HG02610 (cell line): ENCODE results near the gene ZNF500.
"Not testable (repeated sequence)": the region's sequence is repeated elsewhere in the genome, so short reads cannot be mapped to it uniquely, and the experiment has no call there.

Source experiments
- ATAC-seq: cut with Tn5 transposase; IDR thresholded peaks from one replicate; pipeline ENCODE4 v1.9.1; 2021; ENCODE audit warnings: mild to moderate bottlenecking, moderate library complexity; ENCODE audit not compliant: unreplicated experiment

Gene ZNF500

DNA sequence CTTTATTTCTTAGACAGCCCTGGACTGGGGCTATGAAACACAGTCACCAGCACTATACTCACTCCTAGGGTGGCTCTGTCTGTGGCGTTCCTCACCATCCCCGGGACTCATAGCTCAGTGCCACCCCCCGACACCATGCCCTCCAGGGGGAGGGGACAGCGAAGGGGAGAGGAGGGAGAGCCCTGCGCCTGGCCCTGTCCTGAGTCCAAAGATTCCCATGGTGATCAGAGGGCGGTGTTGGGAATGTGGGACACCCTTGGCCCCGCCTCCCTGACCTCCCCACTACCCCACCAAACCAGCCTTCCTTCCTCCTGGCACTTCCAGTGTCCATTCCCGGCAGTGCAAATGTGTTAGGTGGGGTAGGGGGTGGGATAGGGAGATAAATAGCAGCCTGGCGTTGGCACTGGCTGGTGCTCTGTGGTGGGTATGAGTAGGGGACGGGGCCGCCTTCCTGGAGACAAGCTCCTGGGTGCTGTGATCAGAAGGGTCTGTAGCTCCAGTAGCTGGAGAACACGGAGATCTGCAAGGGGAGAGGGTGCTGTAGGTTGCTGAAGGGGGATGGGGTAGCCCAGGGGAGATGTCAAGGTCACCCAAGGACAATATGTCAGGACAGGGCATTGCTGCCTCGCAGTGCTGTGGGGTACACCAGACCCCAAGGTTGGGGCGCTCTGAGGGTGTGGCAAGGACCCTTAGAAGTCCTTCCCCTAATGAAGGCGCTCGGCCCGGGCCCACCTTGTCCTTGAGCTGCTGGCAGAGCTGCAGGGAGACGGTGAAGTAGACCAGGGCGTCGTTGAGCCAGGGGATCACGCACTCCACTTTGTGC is 30.2 kb upstream of the ZNF500 start:
- no peak for ATAC-seq

DNA sequence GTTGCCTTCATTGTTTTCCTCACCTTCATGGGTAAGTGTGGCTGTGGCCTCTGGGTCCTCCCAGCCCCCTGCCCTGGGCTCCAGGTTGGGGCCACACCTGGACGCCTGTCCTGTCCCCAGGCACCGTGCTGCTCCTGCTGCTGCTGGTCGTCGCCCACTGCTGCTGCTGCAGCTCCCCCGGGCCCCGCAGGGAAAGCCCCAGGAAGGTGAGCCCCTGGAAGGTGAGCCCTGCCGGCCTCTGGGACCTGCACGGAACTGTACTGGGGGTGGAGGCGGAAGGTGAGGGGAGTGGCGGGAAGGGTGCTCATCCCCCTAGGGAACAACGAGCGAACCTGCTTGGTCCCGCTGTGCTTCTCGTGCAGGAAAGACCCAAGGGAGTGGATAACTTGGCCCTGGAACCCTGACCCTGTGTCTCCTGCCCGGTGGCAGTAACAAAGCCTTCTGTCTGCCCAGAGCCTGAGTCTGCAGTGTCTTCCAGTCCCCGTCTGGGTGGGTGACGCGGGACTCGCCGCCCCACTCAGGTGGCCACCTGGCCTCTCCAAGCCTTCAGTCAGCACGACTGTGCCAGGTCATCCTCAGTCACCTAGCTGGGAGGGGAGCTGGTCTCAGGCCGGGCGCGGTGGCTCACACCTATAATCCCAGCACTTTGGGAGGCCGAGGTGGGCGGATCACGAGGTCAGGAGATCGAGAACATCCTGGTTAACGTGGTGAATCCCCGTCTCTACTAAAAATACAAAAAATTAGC is 29.0 kb upstream of the ZNF500 start:
- ATAC-seq = no peak

DNA sequence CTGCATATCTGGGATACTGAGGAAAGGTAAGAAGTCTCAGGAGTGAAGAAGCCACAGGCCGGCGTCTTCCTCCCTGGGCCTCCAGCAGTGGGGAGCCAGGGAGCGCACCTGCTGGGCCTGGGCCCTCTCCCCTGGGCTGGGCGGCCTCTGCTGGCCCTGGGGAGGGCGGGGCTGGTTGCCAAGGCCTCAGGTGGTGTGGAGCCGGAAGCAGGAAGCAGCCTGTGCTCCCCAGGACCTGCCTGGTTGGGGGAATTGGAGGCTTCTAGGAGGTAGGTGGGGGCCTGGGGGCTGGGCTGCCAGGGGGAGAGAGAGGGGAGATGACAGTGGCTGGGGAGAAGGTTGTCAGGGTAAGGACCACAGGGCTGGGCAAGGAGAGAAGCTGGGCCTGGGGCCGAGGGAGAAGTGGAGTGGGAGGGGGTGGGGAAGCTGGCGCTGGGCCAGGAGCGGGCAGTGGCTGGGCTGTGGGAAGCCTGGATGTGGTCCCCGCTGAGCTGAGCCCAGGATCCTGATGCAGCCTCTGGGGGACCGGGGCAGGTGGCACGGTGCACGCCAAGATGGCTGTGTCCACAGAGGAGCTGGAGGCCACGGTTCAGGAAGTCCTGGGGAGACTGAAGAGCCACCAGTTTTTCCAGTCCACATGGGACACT is 28.3 kb upstream of the ZNF500 start, which contains the start of gene SMIM22:
TSS of gene SMIM22 (plus strand) at position 189 of the 647 bp plus-strand sequence. CDS start at position 555, 366 bp downstream.
- ATAC-seq = no peak

DNA sequence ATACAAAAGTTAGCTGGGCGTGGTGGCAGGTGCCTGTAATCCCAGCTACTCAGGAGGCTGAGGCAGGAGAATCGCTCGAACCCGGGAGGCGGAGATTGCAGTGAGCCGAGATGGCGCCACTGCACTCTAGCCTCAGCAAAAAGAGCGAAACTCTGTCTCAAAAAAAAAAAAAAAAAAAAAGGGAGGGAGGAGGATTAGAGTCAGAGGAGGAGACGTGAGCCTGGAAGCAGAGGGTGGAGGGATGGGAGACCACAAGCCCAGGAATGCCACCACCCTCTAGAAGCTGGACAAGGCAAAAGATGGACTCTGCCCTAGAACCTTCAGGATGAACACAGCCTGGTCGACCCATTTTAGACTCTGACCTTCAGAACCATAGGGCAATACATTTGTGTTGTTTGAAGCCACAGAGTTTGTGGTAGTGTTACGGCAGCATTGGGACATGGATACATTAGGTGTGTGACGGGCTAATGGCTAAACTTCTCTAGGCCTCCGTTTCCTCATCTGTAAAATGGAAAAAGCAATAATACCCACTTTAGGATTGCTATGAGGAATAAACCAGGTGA is 26.1 kb upstream of the ZNF500 start:
- no peak for ATAC-seq

DNA sequence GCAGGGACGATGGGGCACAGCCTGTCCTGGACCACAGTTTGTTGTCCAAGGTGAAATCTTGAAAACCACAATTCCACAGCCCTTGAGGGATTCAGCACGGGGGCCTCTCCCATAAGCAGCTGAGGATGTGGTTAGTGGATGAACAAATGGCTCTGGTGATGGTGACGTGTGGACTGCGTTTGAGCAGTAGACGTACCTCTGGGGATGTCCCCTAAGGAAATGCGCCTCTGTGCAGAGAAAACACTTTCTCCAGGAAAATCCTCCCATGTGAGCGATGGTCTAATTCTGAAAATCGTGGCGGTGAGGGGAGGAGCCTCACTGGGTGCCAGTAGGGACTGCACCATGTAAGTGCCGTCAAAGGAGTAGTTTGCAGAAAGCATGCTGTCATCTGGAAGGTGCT is 23.9 kb upstream of the ZNF500 start:
- no peak for ATAC-seq

DNA sequence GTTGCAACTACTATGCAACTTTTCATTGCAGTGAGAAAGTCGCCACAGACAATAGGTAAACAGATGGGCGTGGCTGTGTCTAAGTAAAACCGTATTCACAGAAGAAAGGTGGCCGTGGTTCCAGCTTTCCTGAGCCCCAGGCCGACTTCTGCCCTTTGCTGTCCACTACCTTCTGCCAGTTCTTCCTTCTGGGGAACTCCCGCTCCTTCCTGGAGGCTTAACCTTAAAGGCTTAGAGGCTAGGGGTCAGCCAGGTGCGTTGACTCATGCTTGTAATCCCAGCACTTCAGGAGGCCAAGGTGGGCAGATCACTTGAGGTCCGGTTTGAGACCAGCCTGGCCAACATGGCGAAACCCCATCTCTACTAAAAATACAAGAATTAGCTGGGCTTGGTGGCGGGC is 23.3 kb upstream of the ZNF500 start:
- no peak for ATAC-seq

DNA sequence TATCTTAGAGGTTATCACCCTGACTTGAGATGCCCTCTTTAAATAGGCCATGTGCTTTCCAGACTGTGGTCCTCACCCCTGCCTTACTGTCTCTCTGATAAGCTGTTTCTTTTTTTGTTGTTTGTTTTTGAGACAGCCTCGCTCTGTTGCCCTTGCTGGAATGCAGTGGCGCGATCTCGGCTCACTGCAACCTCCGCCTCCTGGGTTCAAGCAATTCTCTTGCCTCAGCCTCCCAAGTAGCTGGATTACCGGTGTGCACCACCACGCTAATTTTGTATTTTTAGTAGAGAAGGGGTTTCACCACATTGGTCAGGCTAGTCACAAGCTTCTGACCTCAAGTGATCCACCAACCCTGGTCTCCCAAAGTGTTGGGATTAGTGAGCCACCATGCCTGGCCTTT is 21.9 kb upstream of the ZNF500 start:
- ATAC-seq = no peak

DNA sequence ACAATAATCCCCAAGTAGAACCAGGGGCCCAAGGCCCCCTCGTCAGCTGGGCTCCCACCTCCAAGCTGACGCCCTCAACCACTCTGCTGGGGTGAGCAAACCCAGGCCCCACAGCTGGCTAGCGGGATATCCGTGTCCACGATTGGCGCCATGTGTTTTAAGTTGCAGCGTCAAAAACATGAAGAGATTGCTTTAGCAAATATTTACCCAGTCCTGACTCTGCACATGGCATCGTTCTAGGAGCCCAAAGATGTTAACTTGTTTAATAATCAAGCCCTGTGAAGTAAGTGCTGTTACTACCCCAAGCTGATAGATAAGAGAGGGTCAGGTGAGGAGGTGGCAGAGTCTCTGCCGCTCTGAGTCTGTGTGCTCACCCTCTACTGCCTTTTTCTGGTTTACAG is 21.5 kb upstream of the ZNF500 start:
- ATAC-seq = no peak

DNA sequence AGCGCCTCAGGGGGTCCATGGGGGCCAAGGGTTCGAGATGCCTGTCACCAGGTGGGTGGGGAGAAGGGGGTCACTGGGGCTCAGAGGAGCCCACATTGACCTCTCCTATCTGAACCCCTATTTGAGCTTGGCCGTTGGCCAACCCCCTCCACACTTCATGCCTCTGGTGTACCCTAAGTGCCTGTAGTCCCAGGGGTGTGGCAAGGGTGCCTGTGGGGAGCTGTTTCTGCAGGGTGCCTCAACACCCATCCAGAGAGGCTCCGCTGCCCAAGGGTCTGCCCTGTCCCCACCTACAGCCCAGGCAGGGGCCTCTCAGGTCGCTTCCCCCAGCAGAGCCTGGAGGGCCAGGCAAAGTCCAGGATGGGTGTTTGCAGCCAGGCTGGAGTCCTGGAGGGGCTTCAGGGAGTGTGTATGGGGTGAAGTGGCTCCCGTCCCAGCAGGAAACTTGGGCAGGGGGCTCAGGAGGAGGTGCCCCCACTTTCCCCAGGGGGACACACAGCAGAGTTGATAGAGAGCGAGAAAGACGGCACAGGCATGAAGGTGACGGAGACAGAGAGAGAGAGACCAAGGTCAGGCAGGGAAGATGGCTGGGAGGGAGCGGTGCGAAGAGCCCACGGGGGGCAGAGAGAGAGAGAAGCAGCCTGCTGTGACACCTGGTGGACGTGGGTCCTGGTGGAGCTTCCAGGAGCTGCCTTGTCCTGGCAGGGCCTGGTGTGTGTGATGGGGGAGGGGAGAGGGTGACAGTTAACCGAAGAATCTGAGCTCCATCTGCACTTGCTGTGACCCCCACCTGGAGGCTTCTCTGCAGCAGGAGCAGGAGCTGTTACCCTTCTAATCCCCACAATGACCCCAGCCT is 20.9 kb upstream of the ZNF500 start, which contains the start of gene SEPTIN12:
TSS of gene SEPTIN12 (minus strand) at position 719 of the 856 bp plus-strand sequence. CDS start at position 19, 700 bp downstream.
- ATAC-seq = no peak

DNA sequence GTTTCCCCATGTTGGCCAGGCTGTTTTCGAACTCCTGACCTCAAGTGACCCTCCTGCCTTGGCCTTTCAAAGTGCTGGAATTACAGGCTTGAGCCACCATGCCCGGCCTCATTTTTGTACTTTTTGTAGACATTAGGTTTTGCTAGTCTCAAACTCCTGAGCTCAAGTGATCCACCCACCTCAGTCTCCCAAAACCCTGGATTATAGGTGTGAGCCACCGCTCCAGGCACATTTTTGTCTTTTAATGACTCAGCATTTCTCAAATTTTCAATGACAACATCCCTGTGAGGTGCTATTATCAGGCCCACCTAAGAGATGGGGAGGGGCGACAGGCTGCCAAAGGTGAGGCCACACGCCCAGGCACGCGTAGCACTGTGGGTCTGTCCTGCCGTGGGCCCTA is 20.1 kb upstream of the ZNF500 start:
- no peak for ATAC-seq

DNA sequence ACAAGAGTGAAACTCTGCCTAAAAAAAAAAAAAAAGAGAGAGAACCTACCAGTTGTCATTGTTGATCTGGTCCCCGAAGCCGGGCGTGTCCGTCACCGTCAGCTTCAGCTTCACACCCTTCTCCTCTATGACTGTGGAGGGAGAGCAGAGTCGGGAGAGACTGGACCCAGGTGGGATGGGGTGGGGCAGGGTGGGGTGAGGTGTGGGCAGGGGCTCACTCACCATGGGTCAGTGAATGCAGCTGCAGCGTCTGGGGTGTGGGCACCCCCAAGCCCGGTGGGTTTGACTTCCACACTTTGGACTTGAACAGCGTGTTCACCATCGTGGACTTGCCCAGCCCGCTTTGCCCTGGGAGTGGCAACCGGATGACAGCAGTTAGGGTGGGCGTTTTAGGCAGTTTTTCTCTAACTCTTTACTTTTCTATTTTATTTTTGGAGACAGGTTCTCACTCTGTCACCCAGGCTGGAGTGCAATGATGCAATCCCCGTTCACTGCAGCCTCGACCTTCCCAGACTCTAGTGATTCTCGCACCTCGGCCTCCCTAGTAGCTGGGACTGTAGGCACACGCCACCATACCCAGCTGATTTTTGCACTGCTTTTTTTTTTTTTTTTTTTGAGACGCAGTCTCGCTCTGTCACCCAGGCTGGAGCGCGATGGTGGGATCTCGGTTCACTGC is 18.9 kb upstream of the ZNF500 start:
- ATAC-seq = no peak

DNA sequence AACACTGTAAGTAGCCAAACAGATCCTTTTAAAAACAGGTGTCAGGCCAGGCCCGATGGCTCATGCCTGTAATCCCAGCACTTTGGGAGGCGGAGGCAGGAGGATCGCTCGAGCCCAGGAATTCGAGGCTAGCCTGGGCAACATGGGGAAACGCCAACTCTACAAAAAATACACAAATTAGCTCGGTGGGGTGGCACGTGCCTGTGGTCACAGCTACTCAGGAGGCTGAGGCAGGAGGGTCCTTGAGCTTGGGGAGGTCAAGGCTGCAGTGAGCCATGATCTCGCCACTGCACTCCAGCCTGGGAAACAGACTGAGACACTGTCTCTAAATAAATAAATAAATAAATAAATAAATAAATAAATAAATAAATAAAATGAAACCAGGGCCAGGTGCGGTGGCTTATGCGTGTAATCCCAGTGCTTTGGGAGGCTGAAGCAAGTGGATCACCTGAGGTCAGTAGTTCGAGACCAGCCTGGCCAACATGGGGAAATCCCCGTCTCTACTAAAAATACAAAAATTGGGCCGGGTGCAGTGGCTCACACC is 17.6 kb upstream of the ZNF500 start:
- ATAC-seq = not testable (repeated sequence)

DNA sequence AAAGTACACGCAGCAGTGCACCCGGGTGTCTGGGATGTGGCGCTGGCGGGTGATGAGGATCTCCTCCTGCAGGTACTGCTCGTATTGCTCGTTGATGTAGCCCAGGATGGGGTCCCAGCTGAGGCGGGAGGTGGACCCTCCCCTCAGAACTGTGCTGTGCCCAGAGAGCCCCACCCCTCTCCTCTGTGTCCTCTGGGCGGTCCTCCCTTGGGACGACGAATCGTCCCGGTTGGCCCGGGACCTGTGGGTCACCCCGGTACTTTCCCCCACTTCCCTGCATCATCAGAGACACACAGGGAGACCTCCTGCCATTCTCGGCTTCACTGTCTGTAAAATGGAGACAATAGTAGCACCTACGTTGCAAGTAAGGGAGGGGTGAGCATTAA is 17.0 kb upstream of the ZNF500 start:
- ATAC-seq = no peak

DNA sequence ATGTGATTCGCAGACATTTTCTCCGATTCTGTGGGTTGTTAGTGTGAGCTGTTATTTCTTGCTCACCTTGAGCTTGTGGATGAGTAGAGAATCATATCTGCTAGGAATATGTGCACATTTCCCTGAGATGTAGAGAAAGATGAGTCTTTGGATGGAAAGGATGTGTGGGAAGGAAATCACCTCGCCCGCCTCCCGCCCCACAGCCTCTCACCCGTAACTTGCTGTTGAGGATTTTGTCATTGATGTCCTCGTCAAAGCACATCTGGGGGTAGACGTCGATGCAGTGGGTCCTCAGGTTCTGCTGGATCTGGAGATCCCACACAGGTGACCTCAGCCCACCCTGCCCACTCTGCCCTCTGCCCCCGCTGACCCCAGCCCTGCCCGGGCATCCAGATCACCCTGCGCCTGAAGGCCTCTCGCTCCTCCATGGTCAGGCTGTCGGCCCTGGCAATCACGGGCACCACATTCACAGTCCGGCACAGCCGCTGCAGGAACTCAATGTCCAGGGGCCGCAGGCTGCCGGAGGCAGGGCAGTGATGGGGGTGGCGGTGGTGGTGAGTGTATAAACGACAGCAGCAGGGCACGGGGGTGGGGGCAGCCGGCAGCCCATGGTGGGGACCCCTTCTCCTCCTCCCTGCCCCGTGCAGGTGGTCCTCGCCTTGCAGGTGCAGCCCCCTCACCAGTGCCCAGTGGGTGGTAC is 16.4 kb upstream of the ZNF500 start:
- ATAC-seq = no peak

DNA sequence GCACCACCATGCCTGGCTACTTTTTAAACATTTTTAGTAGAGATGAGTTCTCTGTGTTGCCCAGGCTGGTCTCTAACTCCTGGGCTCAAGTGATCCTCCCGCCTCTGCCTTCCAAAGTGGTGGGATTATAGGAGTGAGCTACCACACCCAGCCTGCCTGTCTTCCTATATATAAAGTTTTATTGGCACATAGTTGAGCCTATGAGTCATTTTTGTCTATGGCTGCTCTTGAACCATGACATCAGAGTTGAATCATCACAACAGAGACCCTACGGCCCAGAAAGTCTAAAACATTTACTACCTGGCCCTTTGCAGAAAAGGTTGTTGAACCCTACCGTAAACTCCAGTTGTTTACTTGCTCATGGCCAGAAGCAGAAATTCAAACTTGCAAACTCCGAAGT is 13.3 kb upstream of the ZNF500 start:
- no peak for ATAC-seq

DNA sequence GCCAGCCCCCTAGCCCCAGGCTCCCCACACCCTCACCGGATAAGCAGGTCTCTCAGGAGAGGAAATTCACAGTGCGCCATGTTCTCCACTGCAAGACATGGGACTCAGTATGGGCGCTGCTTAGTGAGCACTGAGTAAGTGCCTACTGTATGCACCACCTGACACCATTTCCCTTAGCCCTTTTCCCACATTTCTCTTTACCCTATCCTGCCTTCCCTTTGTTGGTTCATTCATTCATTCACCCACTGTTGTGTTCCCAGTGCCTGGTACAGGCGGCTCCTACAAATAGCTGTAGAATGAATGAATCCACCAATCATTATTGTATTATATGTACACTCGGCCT is 11.1 kb upstream of the ZNF500 start:
- ATAC-seq = no peak

DNA sequence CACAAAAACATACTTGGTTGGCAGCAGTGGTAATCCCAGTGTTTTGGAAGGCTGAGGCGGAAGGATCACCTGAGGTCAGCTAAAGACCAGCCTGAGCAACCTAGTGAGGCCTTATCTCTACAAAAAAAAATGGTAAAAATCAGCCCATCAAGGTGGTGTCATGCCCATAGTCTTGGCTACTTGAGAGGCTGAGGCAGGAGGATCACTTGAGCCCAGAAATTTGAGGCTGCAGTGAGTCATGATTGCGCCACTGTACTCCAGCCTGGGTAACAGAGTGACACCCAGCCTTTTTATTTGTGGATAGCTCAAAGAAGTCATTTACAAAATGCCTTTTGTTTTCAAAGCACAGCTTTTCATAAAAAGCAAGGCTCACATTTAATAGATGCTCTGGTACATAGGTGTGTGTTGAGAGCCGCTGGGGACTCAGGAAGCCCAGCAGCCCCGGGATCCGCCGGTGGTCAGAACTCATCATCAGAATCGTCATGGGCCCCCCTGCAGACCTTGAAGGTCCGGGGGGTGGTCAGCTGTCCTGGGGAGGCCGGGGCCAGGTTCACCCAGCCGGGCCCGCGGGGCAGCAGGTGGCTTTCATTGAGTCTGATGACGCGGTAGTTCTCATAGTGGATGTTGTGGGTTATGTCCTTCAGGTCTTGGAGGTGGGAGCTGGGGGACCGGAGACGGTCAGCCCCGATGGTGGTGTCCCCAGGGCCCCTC is 10.5 kb upstream of the ZNF500 start:
- ATAC-seq = no peak

DNA sequence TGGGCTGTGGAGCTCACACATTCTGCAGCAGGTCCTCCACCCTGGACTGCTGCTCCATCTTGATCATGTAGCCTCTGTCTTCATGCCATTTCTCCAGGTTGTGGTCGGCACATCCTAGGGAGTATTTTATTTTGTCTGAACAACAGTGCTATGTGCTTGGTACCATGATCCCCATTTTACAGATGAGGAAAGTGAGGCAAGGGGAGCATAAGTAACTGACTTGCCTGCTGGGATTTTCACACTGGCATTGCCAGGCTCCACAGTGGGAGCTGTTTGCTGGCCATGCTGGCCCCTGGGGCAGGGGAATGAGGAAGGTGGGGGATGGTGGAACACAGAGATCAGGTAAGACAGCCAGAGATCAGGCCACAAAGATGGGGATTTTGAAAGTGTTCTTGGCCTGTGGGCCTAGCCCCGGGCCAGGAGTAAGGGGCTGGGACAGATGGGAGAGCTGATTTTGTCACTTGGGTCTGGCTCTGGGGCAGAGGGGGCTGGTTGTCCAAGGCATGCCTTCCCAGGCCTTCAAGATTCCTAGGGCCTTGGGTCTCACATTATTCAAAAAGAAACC is 9.3 kb upstream of the ZNF500 start:
- ATAC-seq = no peak
